IMR-90 (cell line): ENCODE measurements around the gene TRIM33. TPM values are rescaled to one million over a fixed set of nuclear protein-coding genes. Genes with fewer than 3 reads are reported as not detected.

Experiments
- ATAC-seq: fragments of 200-7000 bp; cut with Tn5 transposase; 2 replicates; pipeline ENCODE4 v1.9.1; 2020; ENCODE audit warnings: low read depth, mild to moderate bottlenecking, moderate library complexity
- BruUV-seq: library from RNA; stranded (reverse); fragments of 400-500 nt; replicated peaks from 2 replicates; lab custom pipeline; 2021; lab: Mats Ljungman, UMichigan
- CTCF ChIA-PET: fragments of 300-600 bp; formaldehyde crosslinking; extraction: SDS; loops from one replicate; lab custom pipeline; 2021; ENCODE audit warnings: antibody characterized with exemption; lab: Yijun Ruan, JAX
- POLR2A ChIA-PET: fragments of 300-600 bp; sonication (Branson Sonifier 250); formaldehyde crosslinking; loops from one replicate; lab custom pipeline; 2022; ENCODE audit warnings: antibody characterized with exemption; ENCODE audit not compliant: unreplicated experiment; lab: Charles Lee
- DNase-seq: peaks from one replicate; pipeline ENCODE4 v3.0.0; 2013
- H2AFZ ChIP-seq: replicated peaks from 2 replicates; pipeline ENCODE3; 2013; ENCODE audit warnings: low read length, mild to moderate bottlenecking; ENCODE audit not compliant: poor library complexity
- H2AK5ac ChIP-seq: 2 replicates; pipeline ENCODE4 v1.6.1; 2013; ENCODE audit warnings: low read depth, low read length, inconsistent platforms
- H2AK9ac ChIP-seq: replicated peaks from 2 replicates; pipeline ENCODE3; 2013; ENCODE audit warnings: mild to moderate bottlenecking, low read depth, low read length, moderate library complexity; ENCODE audit not compliant: poor library complexity
- H2BK120ac ChIP-seq: 2 replicates; pipeline ENCODE4 v1.6.1; 2013; ENCODE audit warnings: low read depth, low read length, inconsistent platforms
- H2BK15ac ChIP-seq: 3 replicates; pipeline ENCODE4 v1.6.1; 2013; ENCODE audit warnings: low read depth, low read length, inconsistent platforms
- H2BK20ac ChIP-seq: 2 replicates; pipeline ENCODE4 v1.6.1; 2013; ENCODE audit warnings: low read depth, mild to moderate bottlenecking, inconsistent platforms, low read length, moderate library complexity
- H2BK5ac ChIP-seq: 2 replicates; pipeline ENCODE4 v1.6.1; 2013; ENCODE audit warnings: mild to moderate bottlenecking, low read depth, low read length, inconsistent platforms; ENCODE audit not compliant: poor library complexity, severe bottlenecking
- H3K14ac ChIP-seq: replicated peaks from 2 replicates; pipeline ENCODE4 v1.6.1; 2013; ENCODE audit warnings: low read depth, low read length, inconsistent platforms
- H3K18ac ChIP-seq: 2 replicates; pipeline ENCODE4 v1.6.1; 2013; ENCODE audit warnings: low read depth, low read length, control low read depth
- H3K23ac ChIP-seq: 2 replicates; pipeline ENCODE4 v1.6.1; 2013; ENCODE audit warnings: low read depth, low read length, inconsistent platforms
- H3K27ac ChIP-seq: 2 replicates; pipeline ENCODE4 v1.5.1; 2013; ENCODE audit warnings: mild to moderate bottlenecking, control low read depth, low read length; ENCODE audit not compliant: insufficient read depth
- H3K27me3 ChIP-seq: 2 replicates; pipeline ENCODE4 v1.6.1; 2013; ENCODE audit warnings: low read length; ENCODE audit not compliant: control insufficient read depth, insufficient read depth
- H3K36me3 ChIP-seq: 2 replicates; pipeline ENCODE4 v1.6.1; 2013; ENCODE audit warnings: low read length, mixed read lengths; ENCODE audit not compliant: control insufficient read depth, insufficient read depth
- H3K4ac ChIP-seq: 2 replicates; pipeline ENCODE4 v1.6.1; 2013; ENCODE audit warnings: low read depth, low read length, inconsistent platforms
- H3K4me1 ChIP-seq: 2 replicates; pipeline ENCODE4 v1.6.1; 2013; ENCODE audit warnings: low read length, mixed read lengths; ENCODE audit not compliant: control insufficient read depth, insufficient read depth
- H3K4me2 ChIP-seq: 2 replicates; pipeline ENCODE4 v1.6.1; 2013; ENCODE audit warnings: low read depth, mild to moderate bottlenecking, control low read depth, low read length, moderate library complexity
- H3K4me3 ChIP-seq: 2 replicates; pipeline ENCODE4 v1.5.1; 2013; ENCODE audit warnings: low read depth, mild to moderate bottlenecking, control low read depth, low read length, moderate library complexity; ENCODE audit not compliant: insufficient read depth
- H3K56ac ChIP-seq: 2 replicates; pipeline ENCODE4 v1.6.1; 2013; ENCODE audit warnings: low read length, inconsistent platforms; ENCODE audit not compliant: insufficient read depth; ENCODE audit errors: extremely low read depth
- H3K79me1 ChIP-seq, 2 experiments: 2 replicates each; pipeline ENCODE4 v1.6.1; 2013; ENCODE audit warnings: low read length in 2 of 2, inconsistent platforms in 1 of 2, low read depth in 1 of 2
- H3K9ac ChIP-seq: 2 replicates; pipeline ENCODE4 v1.6.1; 2013; ENCODE audit warnings: low read depth, low read length, control low read depth
- H3K9me1 ChIP-seq: 2 replicates; pipeline ENCODE4 v1.6.1; 2013; ENCODE audit warnings: low read length, inconsistent platforms; ENCODE audit not compliant: insufficient read depth
- H3K9me3 ChIP-seq: 2 replicates; pipeline ENCODE4 v1.6.1; 2013; ENCODE audit warnings: low read length; ENCODE audit not compliant: control insufficient read depth, insufficient read depth
- H4K20me1 ChIP-seq: 2 replicates; pipeline ENCODE4 v1.6.1; 2013; ENCODE audit warnings: low read length, inconsistent platforms; ENCODE audit not compliant: insufficient read depth
- H4K5ac ChIP-seq: 2 replicates; pipeline ENCODE4 v1.6.1; 2013; ENCODE audit warnings: mild to moderate bottlenecking, low read depth, low read length, control low read depth
- H4K8ac ChIP-seq, 2 experiments: 2 replicates each; pipeline ENCODE4 v1.6.1; 2013; ENCODE audit warnings: low read depth in 2 of 2, low read length in 2 of 2, control low read depth in 1 of 2, inconsistent platforms in 1 of 2
- H4K91ac ChIP-seq: 2 replicates; pipeline ENCODE4 v1.6.1; 2013; ENCODE audit warnings: low read depth, low read length, inconsistent platforms; ENCODE audit not compliant: insufficient read depth
- BHLHE40 ChIP-seq: fragments of 150-350 bp; IDR thresholded peaks from 2 replicates; pipeline ENCODE4 v1.6.1; 2016; ENCODE audit warnings: mild to moderate bottlenecking, low read depth, low read length
- CEBPB ChIP-seq: IDR thresholded peaks from 2 replicates; pipeline ENCODE4 v1.6.1; 2012; ENCODE audit warnings: low read depth, low read length, improper control_type of control experiment
- CHD1 ChIP-seq: IDR thresholded peaks from 2 replicates; pipeline ENCODE4 v1.6.1; 2012; ENCODE audit warnings: low read depth, low read length, improper control_type of control experiment
- CTCF ChIP-seq: conservative IDR thresholded peaks from 2 replicates; pipeline ENCODE4 v1.5.1; 2012; ENCODE audit warnings: mild to moderate bottlenecking, low read depth, low read length, improper control_type of control experiment
- ELK1 ChIP-seq: fragments of 150-350 bp; IDR thresholded peaks from 2 replicates; pipeline ENCODE4 v1.6.1; 2016; ENCODE audit warnings: low read depth, mild to moderate bottlenecking, low read length, moderate library complexity, borderline replicate concordance
- FOS ChIP-seq: fragments of 150-350 bp; IDR thresholded peaks from 2 replicates; pipeline ENCODE4 v1.6.1; 2016; ENCODE audit warnings: low read depth, low read length
- MAFK ChIP-seq: IDR thresholded peaks from 2 replicates; pipeline ENCODE4 v1.6.1; 2012; ENCODE audit warnings: low read depth, low read length, improper control_type of control experiment
- MAZ ChIP-seq: IDR thresholded peaks from 2 replicates; pipeline ENCODE4 v1.6.1; 2012; ENCODE audit warnings: low read depth, mild to moderate bottlenecking, low read length, improper control_type of control experiment, moderate library complexity, borderline replicate concordance
- MXI1 ChIP-seq: IDR thresholded peaks from 2 replicates; pipeline ENCODE4 v1.6.1; 2012; ENCODE audit warnings: low read depth, mild to moderate bottlenecking, low read length, moderate library complexity, borderline replicate concordance
- NFE2L2 ChIP-seq: fragments of 150-350 bp; IDR thresholded peaks from 2 replicates; pipeline ENCODE4 v1.6.1; 2016; ENCODE audit warnings: low read depth, mild to moderate bottlenecking, low read length
- POLR2A ChIP-seq: IDR thresholded peaks from 2 replicates; pipeline ENCODE4 v1.6.1; 2012; ENCODE audit warnings: mild to moderate bottlenecking, low read depth, low read length
- RAD21 ChIP-seq: IDR thresholded peaks from 2 replicates; pipeline ENCODE4 v1.6.1; 2012; ENCODE audit warnings: low read length, improper control_type of control experiment
- RCOR1 ChIP-seq: IDR thresholded peaks from 2 replicates; pipeline ENCODE4 v1.6.1; 2012; ENCODE audit warnings: mild to moderate bottlenecking, low read length, improper control_type of control experiment; ENCODE audit not compliant: insufficient replicate concordance
- SMC3 ChIP-seq: fragments of 150-350 bp; IDR thresholded peaks from 2 replicates; pipeline ENCODE4 v1.6.1; 2016; ENCODE audit warnings: low read depth, mild to moderate bottlenecking, antibody characterized with exemption, low read length, moderate library complexity
- WGBS, 2 experiments: methylation state at CpG; one replicate each; pipeline versions ENCODE4 v1.1.5 to v1.1.7; 2013; ENCODE audit warnings: missing lambda C conversion rate in 2 of 2; ENCODE audit not compliant: insufficient read length in 1 of 2; ENCODE audit errors: extremely low coverage in 2 of 2; 5-methylcytosine and 5-hydroxymethylcytosine counted together
- dilution Hi-C: fragments of 300-500 bp; cut with HindIII; formaldehyde crosslinking; loops from one replicate; pipeline ENCODE4 v1.14.3; 2018; ENCODE audit warnings: low sequenced_read_pairs; ENCODE audit not compliant: unreplicated experiment
- in situ Hi-C: fragments of 300-500 bp; cut with MboI; formaldehyde crosslinking; loops from 3 replicates; pipeline ENCODE4 v1.14.3; 2019; ENCODE audit warnings: low sequenced_read_pairs, inconsistent platforms, mixed read lengths
- intact Hi-C: fragments of 100-400 bp; cut with micrococcal nuclease; formaldehyde crosslinking; loops from 2 replicates; pipeline ENCODE4 v1.10.0; 2022
- polyA plus RNA-seq, 3 experiments: library from polyadenylated mRNA; depleted of rRNA; stranded (reverse); fragments of >200 nt; gene quantifications; 2 replicates each; pipeline ENCODE4 v1.2.3, GENCODE V29; 2012; ENCODE audit warnings: low replicate concordance in 1 of 3
- total RNA-seq: library from RNA; depleted of rRNA; stranded (reverse); fragments of >200 nt; gene quantifications from 2 replicates; pipeline ENCODE4 v1.2.3, GENCODE V29; 2012

The TRIM33 gene
- total and polyA plus RNA-seq, 2 of the 4 experiments (the other 2 are of a cell fraction) = 9.5 to 40.1 TPM

- POLR2A ChIA-PET = no interaction called here
- no CpG with 5 or more reads among the region's 4 CpGs for WGBS, 2 experiments
- H3K27me3 ChIP-seq = no peaks in the 10 kb centered on the region
These were observed 71.6 kb downstream of the TRIM33 start for GRCh38 chr1:114439369-114439768.

More at GRCh38 chr1:114439369-114439768, 71.6 kb downstream of the TRIM33 start:
- Histone ChIP-seq H3K23ac (no peak overlapping the region), H2AK5ac (no peak overlapping the region), H2AFZ (no peak overlapping the region), H3K4me2 (no peak overlapping the region), H3K36me3 (peaks cover 9% of the 10 kb centered on the region), H2BK20ac (no peak overlapping the region), H2AK9ac (no peak overlapping the region), H3K56ac (no peak overlapping the region), H3K27ac (no peak overlapping the region), H3K4me1 (no peaks in the 10 kb centered on the region), H3K4ac (no peak overlapping the region), H4K91ac (no peak overlapping the region), H3K4me3 (no peak overlapping the region), H4K5ac (no peak overlapping the region), H3K14ac (no peak overlapping the region), H3K79me1 (peaks cover 5 to 31% of the 10 kb centered on the region in 2 experiments), H3K18ac (no peak overlapping the region), H3K9me3 (no peaks in the 10 kb centered on the region), H4K20me1 (no peaks in the 10 kb centered on the region), H2BK5ac (no peak overlapping the region), H2BK120ac (no peak overlapping the region), H4K8ac (no peak overlapping the region), H3K9ac (no peak overlapping the region), H3K9me1 (peaks cover 6% of the 10 kb centered on the region; the same call in 1 of the 2 replicates), H2BK15ac (no peak overlapping the region)
- dilution Hi-C loops (no loop called here), intact Hi-C loops (no loop called here), in situ Hi-C loops (no loop called here)
- TF ChIP-seq CHD1 (no peak), SMC3 (no peak), RAD21 (no peak), MAFK (no peak), NFE2L2 (no peak), POLR2A (no peak), FOS (no peak), MXI1 (no peak), RCOR1 (no peak), ELK1 (no peak), CEBPB (no peak), MAZ (no peak), CTCF (no peak), BHLHE40 (no peak)
- BruUV-seq = no TSS peak
- no peak for ATAC-seq
- no peak for DNase-seq
- CTCF ChIA-PET = interaction anchor here (0.6 kb wide), 2 partner anchors 10 to 181 kb away, joined by 3 to 4 read pairs; no protein-coding TSS in a partner anchor
